HepG2 (cell line): Measurements from ENCODE around the gene SRSF10. TPM values are rescaled to one million over a fixed set of nuclear protein-coding genes. Genes with fewer than 3 reads are reported as not detected.

ENCODE experiments used
- ARID3A ChIP-seq: IDR thresholded peaks from 2 replicates; pipeline ENCODE4 v1.6.1; 2012; ENCODE audit warnings: low read depth, low read length, improper control_type of control experiment
- ARID5B ChIP-seq: IDR thresholded peaks from 2 replicates; pipeline ENCODE4 v1.4.0; 2020; ENCODE audit warnings: mild to moderate bottlenecking, missing genetic modification reagents
- FOXA1 ChIP-seq, 2 experiments: fragments of 450-650 bp in 1 of 2; sonication (generic) in 1 of 2; formaldehyde crosslinking in 1 of 2; IDR thresholded peaks; 2 replicates each; pipeline versions ENCODE4 v1.4.0 to v1.6.1; 2016 to 2020; ENCODE audit warnings: missing genetic modification reagents in 1 of 2
- HNF4G ChIP-seq, 2 experiments: sonication (generic) in 1 of 2; formaldehyde crosslinking in 1 of 2; IDR thresholded peaks; 2 replicates each; pipeline versions ENCODE4 v1.4.0 to v1.6.1; 2011 to 2020; ENCODE audit warnings: borderline replicate concordance in 2 of 2, low read depth in 2 of 2, mild to moderate bottlenecking in 2 of 2, low read length in 1 of 2, missing genetic modification reagents in 1 of 2, moderate library complexity in 1 of 2
- JDP2 ChIP-seq: sonication (generic); formaldehyde crosslinking; IDR thresholded peaks from 2 replicates; pipeline ENCODE4 v1.8.1; 2022; ENCODE audit warnings: missing genetic modification reagents, borderline replicate concordance
- JUND ChIP-seq: sonication (generic); formaldehyde crosslinking; IDR thresholded peaks from 2 replicates; pipeline ENCODE4 v1.8.0; 2022; ENCODE audit warnings: mild to moderate bottlenecking, missing genetic modification reagents
- MED1 ChIP-seq: sonication (generic); formaldehyde crosslinking; IDR thresholded peaks from 2 replicates; pipeline ENCODE4 v1.4.0; 2020; ENCODE audit warnings: missing genetic modification reagents
- ONECUT2 ChIP-seq: sonication (generic); formaldehyde crosslinking; IDR thresholded peaks from 2 replicates; pipeline ENCODE4 v1.4.0; 2020; ENCODE audit warnings: missing genetic modification reagents
- PLSCR1 ChIP-seq: sonication (generic); formaldehyde crosslinking; IDR thresholded peaks from 2 replicates; pipeline ENCODE4 v1.5.0; 2020; ENCODE audit warnings: missing genetic modification reagents, mild to moderate bottlenecking, borderline replicate concordance
- REL ChIP-seq: sonication (generic); formaldehyde crosslinking; conservative IDR thresholded peaks from 2 replicates; pipeline ENCODE4 v1.8.0; 2022; ENCODE audit warnings: mild to moderate bottlenecking, missing genetic modification reagents, moderate library complexity
- SKIL ChIP-seq: sonication (generic); formaldehyde crosslinking; IDR thresholded peaks from 2 replicates; pipeline ENCODE4 v1.8.0; 2022; ENCODE audit warnings: missing genetic modification reagents, mild to moderate bottlenecking, moderate library complexity, borderline replicate concordance
- SOX13 ChIP-seq, 3 experiments: fragments of 450-650 bp in 1 of 3; sonication (generic) in 1 of 3; formaldehyde crosslinking in 1 of 3; IDR thresholded peaks in 2 of 3; conservative IDR thresholded peaks in 1 of 3; 2 replicates each; pipeline versions ENCODE4 v1.5.0 to v1.6.1; 2016 to 2020; ENCODE audit warnings: antibody characterized with exemption in 1 of 3, mild to moderate bottlenecking in 1 of 3, missing compliant biosample characterization in 1 of 3, missing genetic modification reagents in 1 of 3, moderate library complexity in 1 of 3
- SOX5 ChIP-seq: IDR thresholded peaks from 2 replicates; pipeline ENCODE4 v1.6.1; 2016; ENCODE audit warnings: borderline replicate concordance
- TEAD2 ChIP-seq: sonication (generic); formaldehyde crosslinking; IDR thresholded peaks from 2 replicates; pipeline ENCODE4 v1.9.0; 2021; ENCODE audit warnings: missing genetic modification reagents
- TFAP4 ChIP-seq: sonication (generic); IDR thresholded peaks from 2 replicates; pipeline ENCODE4 v1.6.1; 2016; ENCODE audit warnings: low read depth, borderline replicate concordance
- ZFX ChIP-seq: sonication (generic); formaldehyde crosslinking; IDR thresholded peaks from 2 replicates; pipeline ENCODE4 v1.4.0; 2020; ENCODE audit warnings: mild to moderate bottlenecking, low read depth, missing genetic modification reagents, moderate library complexity
- ZNF180 ChIP-seq: sonication (generic); formaldehyde crosslinking; IDR thresholded peaks from 2 replicates; pipeline ENCODE4 v1.4.0; 2020; ENCODE audit warnings: low read depth, missing genetic modification reagents, borderline replicate concordance
- ZNF615 ChIP-seq: sonication (generic); formaldehyde crosslinking; IDR thresholded peaks from 2 replicates; pipeline ENCODE4 v1.5.0; 2020; ENCODE audit warnings: mild to moderate bottlenecking, missing genetic modification reagents, borderline replicate concordance
- ZSCAN21 ChIP-seq: sonication (generic); formaldehyde crosslinking; IDR thresholded peaks from 2 replicates; pipeline ENCODE4 v1.8.0; 2022; ENCODE audit warnings: mild to moderate bottlenecking, missing genetic modification reagents, moderate library complexity, borderline replicate concordance
- polyA plus RNA-seq, 8 experiments: library from polyadenylated mRNA; depleted of rRNA in 3 of 8; stranded (reverse) in 7 of 8; unstranded in 1 of 8; fragments of >200 nt; fragmentation: Illumina TruSeq in 4 of 8; extraction: Trizol in 4 of 8; gene quantifications; 2 replicates each; pipeline versions ENCODE4 v1.2.1 to v1.2.3, GENCODE V29; 2011 to 2016; ENCODE audit warnings: low read depth in 4 of 8, missing spikeins in 1 of 8, mixed read lengths in 1 of 8; ENCODE audit not compliant: insufficient read depth in 1 of 8
- total RNA-seq, 5 experiments: library from RNA; depleted of rRNA; stranded (reverse); fragments of >200 nt; fragmentation: Illumina TruSeq; extraction: Trizol; gene quantifications; 2 replicates each; pipeline ENCODE4 v1.2.3, GENCODE V29; 2016; ENCODE audit warnings: low read depth in 1 of 5

Gene SRSF10
- total and polyA plus RNA-seq, 2 of the 13 experiments (the other 11 are each of a cell fraction or from before 2014, with no cell fraction given) = 126 to 186 TPM

- TF ChIP-seq JDP2 (CRISPR knock-in tag) (no peak), SKIL (CRISPR knock-in tag) (no peak), ZNF615 (no peak), ZSCAN21 (CRISPR knock-in tag) (no peak), FOXA1 (IDR thresholded peaks at IDR 0.05) (no peak), FOXA1 (CRISPR knock-in tag; IDR thresholded peaks at IDR 0.05) (no peak), TFAP4 (no peak), HNF4G (IDR thresholded peaks at IDR 0.05; ENCODE audit: borderline replicate concordance, low read depth, low read length) (no peak), HNF4G (CRISPR knock-in tag; IDR thresholded peaks at IDR 0.05; ENCODE audit: borderline replicate concordance, low read depth) (no peak), ARID3A (peak; percentile 89), ZNF180 (CRISPR knock-in tag) (no peak), SOX5 (peak; percentile 52; the same call in 1 of the 2 replicates), ONECUT2 (CRISPR knock-in tag) (peak; percentile 72), ARID5B (peak; percentile 67), SOX13 (IDR thresholded peaks at IDR 0.05) (no peak), SOX13 (CRISPR knock-in tag; conservative IDR thresholded peaks at IDR 0.05 in 1 of 2, IDR thresholded peaks at IDR 0.05 in 1 of 2) (peak in 1 of 2 experiments; percentile 41; a peak in 2 of 4 replicates), JUND (CRISPR knock-in tag) (peak; percentile 84), PLSCR1 (CRISPR knock-in tag) (no peak), REL (no peak), MED1 (CRISPR knock-in tag) (peak; percentile 29; the same call in 1 of the 2 replicates), TEAD2 (CRISPR knock-in tag) (no peak), ZFX (CRISPR knock-in tag) (0 out of 2 replicates have a peak, but pooled peaks have one; percentile 23)
Measured at GRCh38 chr1:24009406-24009805, 29.3 kb upstream of the SRSF10 start (continued).
